Caco-2 (cell line): ENCODE results near the gene KIF3A. TPM values are rescaled to one million over a fixed set of nuclear protein-coding genes. Genes with fewer than 3 reads are reported as not detected.

Source experiments
- BruUV-seq: library from RNA; stranded (reverse); fragments of 400-500 nt; replicated peaks from 2 replicates; lab custom pipeline; 2021; lab: Mats Ljungman, UMichigan
- CTCF ChIA-PET: fragments of 300-600 bp; sonication (Branson Sonifier 250); formaldehyde crosslinking; loops from one replicate; lab custom pipeline; 2022; ENCODE audit warnings: antibody characterized with exemption; lab: Charles Lee
- POLR2A ChIA-PET: fragments of 300-600 bp; sonication (Branson Sonifier 250); formaldehyde crosslinking; loops from one replicate; lab custom pipeline; 2022; ENCODE audit warnings: antibody characterized with exemption; lab: Charles Lee
- DNase-seq, 2 experiments: peaks; one replicate each; pipeline versions ENCODE4 v3.0.0 to v3.0.0-alpha.2; 2020 to 2022
- H3K27me3 ChIP-seq: replicated peaks from 2 replicates; pipeline ENCODE4 v1.6.0; 2011; ENCODE audit warnings: low read length; ENCODE audit not compliant: control insufficient read depth, insufficient read depth
- H3K36me3 ChIP-seq: 2 replicates; pipeline ENCODE4 v1.5.1; 2011; ENCODE audit warnings: low read length; ENCODE audit not compliant: control insufficient read depth, insufficient read depth
- H3K4me1 ChIP-seq: fragments of 250-450 bp; sonication (Bioruptor Pico); 2 replicates; pipeline ENCODE4 v1.5.1; 2020; ENCODE audit warnings: mild to moderate bottlenecking
- H3K4me3 ChIP-seq: 2 replicates; pipeline ENCODE4 v1.5.1; 2011; ENCODE audit warnings: low read depth, mild to moderate bottlenecking, control low read depth, low read length
- H3K9me3 ChIP-seq: fragments of 250-450 bp; sonication (Bioruptor Pico); 2 replicates; pipeline ENCODE4 v1.5.1; 2020; ENCODE audit warnings: mild to moderate bottlenecking, moderate library complexity
- H3K27ac Mint-ChIP-seq: one replicate; pipeline ENCODE4 v1.8.0; 2022; ENCODE audit warnings: mixed read lengths; ENCODE audit not compliant: unreplicated experiment
- H3K27me3 Mint-ChIP-seq: one replicate; pipeline ENCODE4 v1.8.0; 2022; ENCODE audit warnings: mixed read lengths; ENCODE audit not compliant: insufficient read depth, unreplicated experiment
- H3K36me3 Mint-ChIP-seq: one replicate; pipeline ENCODE4 v1.8.0; 2022; ENCODE audit warnings: mild to moderate bottlenecking, mixed read lengths; ENCODE audit not compliant: insufficient read depth, unreplicated experiment
- H3K4me1 Mint-ChIP-seq: one replicate; pipeline ENCODE4 v1.8.0; 2022; ENCODE audit warnings: low read depth, mixed read lengths; ENCODE audit not compliant: unreplicated experiment
- H3K4me3 Mint-ChIP-seq: one replicate; pipeline ENCODE4 v1.8.0; 2022; ENCODE audit warnings: mild to moderate bottlenecking, moderate library complexity, mixed read lengths; ENCODE audit not compliant: unreplicated experiment
- H3K9me3 Mint-ChIP-seq: one replicate; pipeline ENCODE4 v1.8.0; 2022; ENCODE audit warnings: mixed read lengths; ENCODE audit not compliant: unreplicated experiment
- CTCF ChIP-seq, 2 experiments: fragments of 200-600 bp in 1 of 2; IDR thresholded peaks; 1 replicate in 1 of 2; 2 replicates in 1 of 2; pipeline versions ENCODE4 v1.5.1 to v1.8.0; 2011 to 2022; ENCODE audit warnings: antibody characterized with exemption in 1 of 2, control low read depth in 1 of 2, inconsistent platforms in 1 of 2, low read depth in 1 of 2, low read length in 1 of 2, mild to moderate bottlenecking in 1 of 2, moderate library complexity in 1 of 2; ENCODE audit not compliant: insufficient read depth in 1 of 2, severe bottlenecking in 1 of 2, unreplicated experiment in 1 of 2
- intact Hi-C: fragments of 100-400 bp; cut with micrococcal nuclease; formaldehyde crosslinking; loops from one replicate; pipeline ENCODE4 v1.10.0; 2022; ENCODE audit not compliant: unreplicated experiment
- total RNA-seq: library from RNA; stranded (reverse); gene quantifications from 2 replicates; pipeline ENCODE4 v1.2.3, GENCODE V29; 2022

KIF3A gene
- total RNA-seq, 1 experiment from 2014 or later: 12.7 TPM

GRCh38 chr5:132675936-132676689, 61.2 kb downstream of the KIF3A start:
- no peak overlapping the region for H3K4me3 ChIP-seq
- POLR2A ChIA-PET: no interaction called here
- DNase-seq: no peak
- no peaks in the 10 kb centered on the region for H3K4me1 Mint-ChIP-seq
- H3K36me3 Mint-ChIP-seq: no peaks in the 10 kb centered on the region
- H3K27me3 ChIP-seq: no peaks in the 10 kb centered on the region
- H3K4me3 Mint-ChIP-seq: no peak overlapping the region
- no peak for TF ChIP-seq CTCF (IDR thresholded peaks at IDR 0.05; ENCODE audit: insufficient read depth in 1 of 2, low read depth in 1 of 2, low read length in 1 of 2, severe bottlenecking in 1 of 2, unreplicated experiment in 1 of 2)
- no peaks in the 10 kb centered on the region for H3K27me3 Mint-ChIP-seq
- no peak overlapping the region for H3K27ac Mint-ChIP-seq
- H3K9me3 Mint-ChIP-seq: no peaks in the 10 kb centered on the region
- no TSS peak for BruUV-seq
- CTCF ChIA-PET: interaction anchor here (0.6 kb wide), 1 partner anchor 734 kb away, joined by 3 read pairs; no protein-coding TSS in a partner anchor
- H3K9me3 ChIP-seq: no peaks in the 10 kb centered on the region
- H3K36me3 ChIP-seq: no peaks in the 10 kb centered on the region
- peaks cover 5% of the 10 kb centered on the region; the same call in 1 of the 2 replicates for H3K4me1 ChIP-seq
- intact Hi-C loops: loop anchor here (10.0 kb wide), 1 partner anchor 151 kb away; no protein-coding TSS in a partner anchor

- no peak for DNase-seq
Measured at GRCh38 chr5:132674671-132675506, 62.5 kb downstream of the KIF3A start.

More at GRCh38 chr5:132674671-132675506, 62.5 kb downstream of the KIF3A start:
- intact Hi-C loops: loop anchor here (10.0 kb wide), 1 partner anchor 150 kb away; no protein-coding TSS in a partner anchor
- Mint-ChIP-seq H3K27me3 (no peaks in the 10 kb centered on the region), H3K27ac (no peak overlapping the region), H3K36me3 (no peaks in the 10 kb centered on the region), H3K9me3 (no peaks in the 10 kb centered on the region), H3K4me3 (no peak overlapping the region), H3K4me1 (no peaks in the 10 kb centered on the region)
- Histone ChIP-seq H3K27me3 (no peaks in the 10 kb centered on the region), H3K4me1 (peaks cover 5% of the 10 kb centered on the region; the same call in 1 of the 2 replicates), H3K4me3 (no peak overlapping the region), H3K9me3 (no peaks in the 10 kb centered on the region), H3K36me3 (no peaks in the 10 kb centered on the region)
- ChIA-PET POLR2A (no interaction called here), CTCF (no interaction called here)
- no TSS peak for BruUV-seq
- no peak for TF ChIP-seq CTCF (IDR thresholded peaks at IDR 0.05; ENCODE audit: insufficient read depth in 1 of 2, low read depth in 1 of 2, low read length in 1 of 2, severe bottlenecking in 1 of 2, unreplicated experiment in 1 of 2)
